OCI-LY3 (cell line): Measurements from ENCODE around the gene UBE2QL1.

ENCODE experiments used
- H2AFZ ChIP-seq: fragments of 200-600, 300-600 bp; shearing (Covaris generic); 2 replicates; pipeline ENCODE4 v1.6.0; 2014; ENCODE audit warnings: antibody characterized with exemption, low read depth, low read length
- H3K27ac ChIP-seq: fragments of 200-600, 300-600 bp; sonication (generic); 2 replicates; pipeline ENCODE4 v1.5.1; 2014; ENCODE audit warnings: mild to moderate bottlenecking, low read length, moderate library complexity, mixed read lengths
- H3K27me3 ChIP-seq: fragments of 200-600, 300-600 bp; sonication (generic); 2 replicates; pipeline ENCODE4 v1.6.1; 2014; ENCODE audit warnings: low read depth, low read length, mixed read lengths
- H3K36me3 ChIP-seq: fragments of 200-600, 300-600 bp; sonication (generic); replicated peaks from 2 replicates; pipeline ENCODE3; 2014; ENCODE audit warnings: low read depth, low read length, mixed read lengths
- H3K4me1 ChIP-seq: fragments of 300-600, 200-600 bp; sonication (generic); 2 replicates; pipeline ENCODE4 v1.6.1; 2014; ENCODE audit warnings: low read length, mixed read lengths
- H3K4me2 ChIP-seq: fragments of 200-600, 300-600 bp; sonication (generic); 2 replicates; pipeline ENCODE4 v1.6.1; 2014; ENCODE audit warnings: low read length, mixed read lengths
- H3K4me3 ChIP-seq: fragments of 300-600, 200-600 bp; sonication (generic); 2 replicates; pipeline ENCODE4 v1.5.1; 2014; ENCODE audit warnings: antibody characterized with exemption, mild to moderate bottlenecking, low read length, moderate library complexity
- H3K79me2 ChIP-seq: fragments of 300-600, 200-600 bp; shearing (Covaris generic); 2 replicates; pipeline ENCODE4 v1.6.1; 2014; ENCODE audit warnings: mild to moderate bottlenecking, low read length, mixed read lengths
- H3K9ac ChIP-seq: fragments of 300-600, 200-600 bp; shearing (Covaris generic); 2 replicates; pipeline ENCODE4 v1.6.0; 2014; ENCODE audit warnings: mild to moderate bottlenecking, low read length, moderate library complexity
- H3K9me3 ChIP-seq: fragments of 200-600, 300-600 bp; shearing (Covaris generic); 2 replicates; pipeline ENCODE4 v1.6.1; 2014; ENCODE audit warnings: low read length, mixed read lengths; ENCODE audit not compliant: insufficient read depth
- H4K20me1 ChIP-seq: fragments of 200-600, 300-600 bp; sonication (generic); 2 replicates; pipeline ENCODE4 v1.6.1; 2016; ENCODE audit warnings: low read length, mixed read lengths; ENCODE audit not compliant: insufficient read depth
- CTCF ChIP-seq: fragments of 200-600, 300-600 bp; sonication (generic); IDR thresholded peaks from 2 replicates; pipeline ENCODE4 v1.5.1; 2014; ENCODE audit warnings: antibody characterized with exemption, low read length, low read depth
- EZH2phosphoT487 ChIP-seq: fragments of 200-600 bp; shearing (Covaris generic); IDR thresholded peaks from 2 replicates; pipeline ENCODE4 v1.6.1; 2018; ENCODE audit warnings: antibody characterized with exemption, mixed run types, low read depth

Gene UBE2QL1

GRCh38 chr5:6466975-6467567, 18.4 kb downstream of the UBE2QL1 start:
- TF ChIP-seq EZH2phosphoT487 (no peak), CTCF (no peak)
- Histone ChIP-seq H3K27me3 (no peaks in the 10 kb centered on the region), H3K27ac (no peak overlapping the region), H3K4me3 (no peak overlapping the region), H2AFZ (no peak overlapping the region), H3K9me3 (no peaks in the 10 kb centered on the region), H3K4me1 (no peaks in the 10 kb centered on the region), H4K20me1 (no peaks in the 10 kb centered on the region), H3K4me2 (no peak overlapping the region), H3K9ac (no peak overlapping the region), H3K79me2 (no peaks in the 10 kb centered on the region), H3K36me3 (no peaks in the 10 kb centered on the region)

GRCh38 chr5:6467591-6467990, 18.9 kb downstream of the UBE2QL1 start:
- Histone ChIP-seq H3K9ac (no peak overlapping the region), H3K9me3 (no peaks in the 10 kb centered on the region), H2AFZ (no peak overlapping the region), H3K27me3 (no peaks in the 10 kb centered on the region), H3K4me2 (no peak overlapping the region), H3K27ac (no peak overlapping the region), H4K20me1 (no peaks in the 10 kb centered on the region), H3K4me1 (no peaks in the 10 kb centered on the region), H3K79me2 (no peaks in the 10 kb centered on the region), H3K4me3 (no peak overlapping the region), H3K36me3 (no peaks in the 10 kb centered on the region)
- TF ChIP-seq EZH2phosphoT487, result no peak
- TF ChIP-seq CTCF, result no peak

GRCh38 chr5:6468104-6468503, 19.4 kb downstream of the UBE2QL1 start:
- no peak overlapping the region for H3K9ac ChIP-seq
- H3K79me2 ChIP-seq, result no peaks in the 10 kb centered on the region
- H2AFZ ChIP-seq, result no peak overlapping the region
- H3K4me1 ChIP-seq, result no peaks in the 10 kb centered on the region
- H4K20me1 ChIP-seq, result no peaks in the 10 kb centered on the region
- H3K27me3 ChIP-seq, result no peaks in the 10 kb centered on the region
- no peak for TF ChIP-seq EZH2phosphoT487
- no peak for TF ChIP-seq CTCF
- no peaks in the 10 kb centered on the region for H3K9me3 ChIP-seq
- H3K4me3 ChIP-seq, result no peak overlapping the region
- no peak overlapping the region for H3K27ac ChIP-seq
- no peak overlapping the region for H3K4me2 ChIP-seq
- no peaks in the 10 kb centered on the region for H3K36me3 ChIP-seq

- no peak overlapping the region for H3K4me2 ChIP-seq
- H3K27ac ChIP-seq, result no peak overlapping the region
- no peaks in the 10 kb centered on the region for H3K27me3 ChIP-seq
These were observed 20.2 kb downstream of the UBE2QL1 start for GRCh38 chr5:6468870-6469269.

More at GRCh38 chr5:6468870-6469269, 20.2 kb downstream of the UBE2QL1 start:
- Histone ChIP-seq H3K36me3 (no peaks in the 10 kb centered on the region), H2AFZ (no peak overlapping the region), H4K20me1 (no peaks in the 10 kb centered on the region), H3K4me1 (no peaks in the 10 kb centered on the region), H3K79me2 (no peaks in the 10 kb centered on the region), H3K4me3 (no peak overlapping the region), H3K9me3 (no peaks in the 10 kb centered on the region), H3K9ac (no peak overlapping the region)
- TF ChIP-seq CTCF (no peak), EZH2phosphoT487 (no peak)
